Mammary epithelial cell (primary cell): ENCODE data around the gene AXIN1.

Source experiments
- EZH2 ChIP-seq: IDR thresholded peaks from 2 replicates; pipeline ENCODE4 v1.6.1; 2012; ENCODE audit warnings: low read length, inconsistent platforms, borderline replicate concordance
- TF ChIP-seq, protein P1 (sequence below), 2 donors: IDR thresholded peaks in 1 of 2; conservative IDR thresholded peaks in 1 of 2; 2 replicates each; pipeline ENCODE4 v1.5.1; 2011 to 2012; ENCODE audit warnings: inconsistent platforms in 2 of 2, low read length in 2 of 2, mild to moderate bottlenecking in 2 of 2, control low read depth in 1 of 2, low read depth in 1 of 2; ENCODE audit not compliant: insufficient read depth in 1 of 2; ENCODE audit errors: extremely low read depth in 1 of 2

DNA sequence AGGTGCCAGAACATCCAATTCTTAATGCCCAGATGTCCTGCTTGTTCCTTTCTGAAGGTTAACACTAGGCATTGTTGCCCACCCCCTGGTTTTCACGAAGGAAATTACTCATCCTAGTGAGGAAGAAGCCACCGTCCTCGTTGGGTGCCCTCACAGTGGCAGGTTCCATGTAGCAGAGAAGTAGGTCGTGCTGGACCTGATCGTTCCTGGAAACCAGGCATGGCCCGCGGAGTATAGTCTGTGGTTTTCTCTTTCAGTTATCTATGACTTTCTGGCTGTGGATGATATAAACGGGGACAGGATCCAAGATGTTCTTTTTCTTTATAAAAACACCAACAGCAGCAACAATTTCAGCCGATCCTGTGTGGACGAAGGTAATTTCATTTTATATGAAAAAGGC is 93.3 kb downstream of the AXIN1 start:
- no peak for TF ChIP-seq EZH2
- TF ChIP-seq, protein P1, sequence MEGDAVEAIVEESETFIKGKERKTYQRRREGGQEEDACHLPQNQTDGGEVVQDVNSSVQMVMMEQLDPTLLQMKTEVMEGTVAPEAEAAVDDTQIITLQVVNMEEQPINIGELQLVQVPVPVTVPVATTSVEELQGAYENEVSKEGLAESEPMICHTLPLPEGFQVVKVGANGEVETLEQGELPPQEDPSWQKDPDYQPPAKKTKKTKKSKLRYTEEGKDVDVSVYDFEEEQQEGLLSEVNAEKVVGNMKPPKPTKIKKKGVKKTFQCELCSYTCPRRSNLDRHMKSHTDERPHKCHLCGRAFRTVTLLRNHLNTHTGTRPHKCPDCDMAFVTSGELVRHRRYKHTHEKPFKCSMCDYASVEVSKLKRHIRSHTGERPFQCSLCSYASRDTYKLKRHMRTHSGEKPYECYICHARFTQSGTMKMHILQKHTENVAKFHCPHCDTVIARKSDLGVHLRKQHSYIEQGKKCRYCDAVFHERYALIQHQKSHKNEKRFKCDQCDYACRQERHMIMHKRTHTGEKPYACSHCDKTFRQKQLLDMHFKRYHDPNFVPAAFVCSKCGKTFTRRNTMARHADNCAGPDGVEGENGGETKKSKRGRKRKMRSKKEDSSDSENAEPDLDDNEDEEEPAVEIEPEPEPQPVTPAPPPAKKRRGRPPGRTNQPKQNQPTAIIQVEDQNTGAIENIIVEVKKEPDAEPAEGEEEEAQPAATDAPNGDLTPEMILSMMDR (conservative IDR thresholded peaks at IDR 0.05 in 1 of 2, IDR thresholded peaks at IDR 0.05 in 1 of 2; ENCODE audit: extremely low read depth in 1 of 2, insufficient read depth in 1 of 2, low read depth in 1 of 2, low read length in 2 of 2) = no peak
